GM12878 (cell line): ENCODE measurements around the gene RFX3.

Experiments used
- CHD2 ChIP-seq: IDR thresholded peaks from 2 replicates; pipeline ENCODE4 v1.6.1; 2011; ENCODE audit warnings: low read depth, low read length, improper control_type of control experiment, borderline replicate concordance
- CTCF ChIP-seq, 3 experiments: IDR thresholded peaks in 2 of 3; conservative IDR thresholded peaks in 1 of 3; 2 replicates each; pipeline ENCODE4 v1.5.1; 2011; ENCODE audit warnings: low read depth in 3 of 3, low read length in 3 of 3, mild to moderate bottlenecking in 3 of 3, control low read depth in 2 of 3, moderate library complexity in 2 of 3, inconsistent platforms in 1 of 3, mixed read lengths in 1 of 3; ENCODE audit not compliant: control insufficient read depth in 2 of 3, insufficient read depth in 1 of 3; ENCODE audit errors: extremely low read depth in 1 of 3
- MLLT1 ChIP-seq: fragments of 450-650 bp; IDR thresholded peaks from 2 replicates; pipeline ENCODE4 v1.6.1; 2016; ENCODE audit warnings: mild to moderate bottlenecking
- NFIC ChIP-seq: IDR thresholded peaks from 2 replicates; pipeline ENCODE4 v1.6.1; 2012; ENCODE audit warnings: low read depth, mild to moderate bottlenecking, inconsistent platforms, low read length, moderate library complexity
- PBX3 ChIP-seq: IDR thresholded peaks from 2 replicates; pipeline ENCODE4 v1.6.1; 2011; ENCODE audit warnings: mild to moderate bottlenecking, low read depth, low read length, moderate library complexity; ENCODE audit not compliant: insufficient replicate concordance
- POLR2AphosphoS5 ChIP-seq: IDR thresholded peaks from 2 replicates; pipeline ENCODE4 v1.6.1; 2011; ENCODE audit warnings: mild to moderate bottlenecking, low read length, inconsistent platforms
- REST ChIP-seq: IDR thresholded peaks from 2 replicates; pipeline ENCODE4 v1.6.1; 2012; ENCODE audit warnings: mild to moderate bottlenecking, low read depth, low read length
- TCF7 ChIP-seq: IDR thresholded peaks from 2 replicates; pipeline ENCODE4 v1.6.1; 2014; ENCODE audit warnings: antibody characterized with exemption, borderline replicate concordance
- ZBTB33 ChIP-seq: fragments of 450-650 bp; IDR thresholded peaks from 2 replicates; pipeline ENCODE4 v1.6.1; 2017; ENCODE audit warnings: mild to moderate bottlenecking
- ZNF274 ChIP-seq: IDR thresholded peaks from one replicate; pipeline ENCODE4 v1.8.0; 2011; ENCODE audit not compliant: insufficient read length, insufficient read depth

- TF ChIP-seq NFIC (no peak), POLR2AphosphoS5 (no peak), ZBTB33 (no peak), CHD2 (no peak), ZNF274 (no peak), MLLT1 (no peak), REST (no peak), TCF7 (no peak), CTCF (IDR thresholded peaks at IDR 0.05 in 2 of 3, conservative IDR thresholded peaks at IDR 0.05 in 1 of 3; ENCODE audit: control insufficient read depth in 2 of 3, extremely low read depth in 1 of 3, insufficient read depth in 1 of 3, low read depth in 3 of 3, low read length in 3 of 3) (no peak), PBX3 (no peak)
These were observed 25.8 kb downstream of the RFX3 start for GRCh38 chr9:3500044-3500443.
